Liver (tissue), 9 donors: ENCODE results near the gene PCDHGB2. TPM values are rescaled to one million over a fixed set of nuclear protein-coding genes. Genes with fewer than 3 reads are reported as not detected.

Experiments used
- DNase-seq: peaks from one replicate; pipeline ENCODE4 v3.0.0-alpha.2; 2017; ENCODE audit warnings: low spot score
- H3K27ac ChIP-seq, 2 donors: one replicate each; pipeline ENCODE4 v1.7.0; 2013; ENCODE audit warnings: inconsistent platforms in 2 of 2, low read length in 2 of 2, control low read depth in 1 of 2, low read depth in 1 of 2, mild to moderate bottlenecking in 1 of 2
- H3K27me3 ChIP-seq, 4 donors: one replicate each; pipeline versions ENCODE4 v1.6.1 to v1.7.0; 2013; ENCODE audit warnings: low read length in 3 of 4, inconsistent platforms in 1 of 4, mild to moderate bottlenecking in 1 of 4, moderate library complexity in 1 of 4; ENCODE audit not compliant: control insufficient read depth in 4 of 4, insufficient read depth in 4 of 4
- H3K36me3 ChIP-seq, 4 donors: one replicate each; pipeline versions ENCODE4 v1.6.1 to v1.7.0; 2013; ENCODE audit warnings: low read length in 3 of 4, mild to moderate bottlenecking in 3 of 4, low read depth in 1 of 4, moderate library complexity in 1 of 4; ENCODE audit not compliant: control insufficient read depth in 4 of 4, insufficient read depth in 3 of 4
- H3K4me1 ChIP-seq, 4 donors: one replicate each; pipeline versions ENCODE4 v1.6.1 to v1.7.0; 2013; ENCODE audit warnings: low read length in 3 of 4, mild to moderate bottlenecking in 3 of 4, moderate library complexity in 1 of 4; ENCODE audit not compliant: control insufficient read depth in 4 of 4, insufficient read depth in 4 of 4
- H3K4me3 ChIP-seq, 3 donors: one replicate each; pipeline versions ENCODE4 v1.6.1 to v1.7.0; 2013; ENCODE audit warnings: low read length in 3 of 3, control low read depth in 1 of 3, low read depth in 1 of 3, mild to moderate bottlenecking in 1 of 3
- H3K9ac ChIP-seq, 2 donors: one replicate each; pipeline ENCODE4 v1.7.0; 2013; ENCODE audit warnings: low read length in 2 of 2, mild to moderate bottlenecking in 2 of 2, moderate library complexity in 2 of 2, control low read depth in 1 of 2, low read depth in 1 of 2
- H3K9me3 ChIP-seq, 4 donors: one replicate each; pipeline versions ENCODE4 v1.6.1 to v1.7.0; 2013; ENCODE audit warnings: low read length in 3 of 4; ENCODE audit not compliant: control insufficient read depth in 4 of 4
- ATF3 ChIP-seq: IDR thresholded peaks from 2 replicates; pipeline ENCODE4 v1.6.1; 2016; ENCODE audit warnings: antibody characterized with exemption
- CTCF ChIP-seq: fragments of 150-350 bp; IDR thresholded peaks from 2 replicates; pipeline ENCODE4 v1.5.1; 2017; ENCODE audit warnings: improper control_type of control experiment, low read depth, low read length; ENCODE audit not compliant: missing input control
- EGR1 ChIP-seq, 2 donors: IDR thresholded peaks; 2 replicates each; pipeline ENCODE4 v1.6.1; 2016 to 2018; ENCODE audit warnings: antibody characterized with exemption in 2 of 2, low read depth in 2 of 2
- FOXA1 ChIP-seq: IDR thresholded peaks from 2 replicates; pipeline ENCODE4 v1.6.1; 2016; ENCODE audit warnings: antibody characterized with exemption
- FOXA2 ChIP-seq: IDR thresholded peaks from 2 replicates; pipeline ENCODE4 v1.6.1; 2016; ENCODE audit warnings: antibody characterized with exemption
- GABPA ChIP-seq, 2 donors: IDR thresholded peaks in 1 of 2; conservative IDR thresholded peaks in 1 of 2; 2 replicates each; pipeline ENCODE4 v1.6.1; 2016; ENCODE audit warnings: antibody characterized with exemption in 2 of 2, mild to moderate bottlenecking in 1 of 2, moderate library complexity in 1 of 2
- HNF4A ChIP-seq, 2 donors: conservative IDR thresholded peaks; 2 replicates each; pipeline ENCODE4 v1.6.1; 2016; ENCODE audit warnings: antibody characterized with exemption in 2 of 2, mild to moderate bottlenecking in 2 of 2
- HNF4G ChIP-seq: IDR thresholded peaks from 2 replicates; pipeline ENCODE4 v1.6.1; 2016; ENCODE audit warnings: antibody characterized with exemption
- JUND ChIP-seq, 2 donors: IDR thresholded peaks; 2 replicates each; pipeline ENCODE4 v1.6.1; 2016; ENCODE audit warnings: antibody characterized with exemption in 2 of 2
- MAX ChIP-seq: IDR thresholded peaks from 2 replicates; pipeline ENCODE4 v1.6.1; 2016; ENCODE audit warnings: antibody characterized with exemption
- NR2F2 ChIP-seq: IDR thresholded peaks from 2 replicates; pipeline ENCODE4 v1.6.1; 2016; ENCODE audit warnings: antibody characterized with exemption
- RAD21 ChIP-seq, 2 donors: IDR thresholded peaks; 2 replicates each; pipeline ENCODE4 v1.6.1; 2016; ENCODE audit warnings: antibody characterized with exemption in 2 of 2, mild to moderate bottlenecking in 2 of 2
- REST ChIP-seq: IDR thresholded peaks from 2 replicates; pipeline ENCODE4 v1.6.1; 2016; ENCODE audit warnings: antibody characterized with exemption, mild to moderate bottlenecking
- RXRA ChIP-seq, 2 donors: IDR thresholded peaks; 2 replicates each; pipeline ENCODE4 v1.6.1; 2017 to 2018; ENCODE audit warnings: antibody characterized with exemption in 2 of 2, mild to moderate bottlenecking in 1 of 2
- SP1 ChIP-seq: IDR thresholded peaks from 2 replicates; pipeline ENCODE4 v1.6.1; 2018; ENCODE audit warnings: antibody characterized with exemption, mild to moderate bottlenecking
- TAF1 ChIP-seq: conservative IDR thresholded peaks from 2 replicates; pipeline ENCODE4 v1.6.1; 2016; ENCODE audit warnings: antibody characterized with exemption, mild to moderate bottlenecking
- YY1 ChIP-seq: IDR thresholded peaks from 2 replicates; pipeline ENCODE4 v1.6.1; 2016; ENCODE audit warnings: antibody characterized with exemption, mild to moderate bottlenecking
- ZBTB33 ChIP-seq: IDR thresholded peaks from 2 replicates; pipeline ENCODE4 v1.6.1; 2016; ENCODE audit warnings: antibody characterized with exemption
- WGBS: extraction: QIAGEN DNeasy Blood & Tissue Kit; methylation state at CpG from one replicate; pipeline ENCODE4 v1.1.7; 2013; 5-methylcytosine and 5-hydroxymethylcytosine counted together
- polyA plus RNA-seq, 2 donors: library from polyadenylated mRNA; stranded (reverse) in 1 of 2; unstranded in 1 of 2; fragments of 200-250 nt in 1 of 2; fragments of >200 nt in 1 of 2; fragmentation: Nextera tagmentation in 1 of 2; extraction: Ambion mirVana in 1 of 2; gene quantifications; one replicate each; pipeline versions ENCODE4 v1.2.1 to v1.2.3, GENCODE V29; 2013 to 2015
- total RNA-seq, 2 donors: library from RNA; depleted of rRNA; stranded (reverse); fragments of >200 nt; gene quantifications; one replicate each; pipeline ENCODE4 v1.2.3, GENCODE V29; 2014
- donor health status: healthy.
- donor health status: healthy.
- donor health status: healthy.
- donor health status: healthy.
- donor health status: healthy.

Gene PCDHGB2
- total and polyA plus RNA-seq, 4 donors, result 0.28 to 1.0 (median 0.47) TPM; not detected in 1

GRCh38 chr5:141349917-141350619 is 9.7 kb upstream of the PCDHGB2 start, which contains the start of gene PCDHGB1:
Gene PCDHGB1, plus strand, starts transcription at chr5:141350099. Its CDS starts 162 bp downstream, at chr5:141350261.
- peaks cover 0 to 3% (median 1%) of the 10 kb centered on the region in 4 donors for H3K27me3 ChIP-seq
- H3K27ac ChIP-seq, result no peak within 1 kb of the TSS
- peak within 1 kb of the TSS in 2 of 3 donors; percentile 20 to 41 for H3K4me3 ChIP-seq
- WGBS, result 23% methylated on average over 29 of the region's 29 CpGs
- TF ChIP-seq ATF3 (no peak), REST (no peak), EGR1 (IDR thresholded peaks at IDR 0.05; ENCODE audit: low read depth in 2 of 2) (no peak), RXRA (IDR thresholded peaks at IDR 0.05) (no peak), FOXA1 (no peak), CTCF (no peak), MAX (no peak), NR2F2 (no peak), YY1 (no peak), RAD21 (IDR thresholded peaks at IDR 0.05) (no peak), FOXA2 (no peak), HNF4G (no peak), ZBTB33 (no peak), SP1 (no peak), GABPA (IDR thresholded peaks at IDR 0.05 in 1 of 2, conservative IDR thresholded peaks at IDR 0.05 in 1 of 2) (no peak), JUND (IDR thresholded peaks at IDR 0.05) (no peak), HNF4A (conservative IDR thresholded peaks at IDR 0.05) (no peak), TAF1 (no peak)
- H3K36me3 ChIP-seq, result peaks cover 0 to 3% (median 0%) of the 10 kb centered on the region in 4 donors
- H3K9me3 ChIP-seq, result peaks cover 25 to 60% (median 42%) of the 10 kb centered on the region in 4 donors
- no peaks in the 10 kb centered on the region for H3K4me1 ChIP-seq
- no peak within 1 kb of the TSS for H3K9ac ChIP-seq
- no peak for DNase-seq
